Tibial nerve (tissue), 3 donors: ENCODE data around the gene CBL.

Experiments used
- POLR2A ChIP-seq, 2 donors: fragments of 450-650 bp; IDR thresholded peaks; one replicate each; pipeline ENCODE4 v1.6.1; 2017; ENCODE audit warnings: antibody characterized with exemption in 2 of 2, mild to moderate bottlenecking in 2 of 2, moderate library complexity in 2 of 2
- TF ChIP-seq, protein P1 (sequence below), 5 experiments: fragments of 200-600 bp in 3 of 5; fragments of 450-650 bp in 2 of 5; sonication (generic) in 3 of 5; IDR thresholded peaks; one replicate each; pipeline ENCODE4 v1.5.1; 2016 to 2019; ENCODE audit warnings: antibody characterized with exemption in 5 of 5, mild to moderate bottlenecking in 3 of 5, moderate library complexity in 2 of 5

DNA sequence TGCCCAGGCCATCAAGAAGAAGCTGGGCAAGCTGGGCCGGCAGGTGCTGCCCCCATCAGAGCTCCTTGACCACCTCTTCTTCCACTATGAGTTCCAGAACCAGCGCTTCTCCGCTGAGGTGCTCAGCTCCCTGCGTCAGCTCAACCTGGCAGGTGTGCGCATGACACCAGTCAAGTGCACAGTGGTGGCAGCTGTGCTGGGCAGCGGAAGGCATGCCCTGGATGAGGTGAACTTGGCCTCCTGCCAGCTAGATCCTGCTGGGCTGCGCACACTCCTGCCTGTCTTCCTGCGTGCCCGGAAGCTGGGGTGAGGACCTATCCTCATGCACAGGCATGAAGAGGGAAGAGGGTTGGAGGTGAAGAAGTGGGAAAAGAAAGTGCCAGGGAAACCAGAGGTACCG is 26.2 kb upstream of the CBL start:
- TF ChIP-seq, protein P1, sequence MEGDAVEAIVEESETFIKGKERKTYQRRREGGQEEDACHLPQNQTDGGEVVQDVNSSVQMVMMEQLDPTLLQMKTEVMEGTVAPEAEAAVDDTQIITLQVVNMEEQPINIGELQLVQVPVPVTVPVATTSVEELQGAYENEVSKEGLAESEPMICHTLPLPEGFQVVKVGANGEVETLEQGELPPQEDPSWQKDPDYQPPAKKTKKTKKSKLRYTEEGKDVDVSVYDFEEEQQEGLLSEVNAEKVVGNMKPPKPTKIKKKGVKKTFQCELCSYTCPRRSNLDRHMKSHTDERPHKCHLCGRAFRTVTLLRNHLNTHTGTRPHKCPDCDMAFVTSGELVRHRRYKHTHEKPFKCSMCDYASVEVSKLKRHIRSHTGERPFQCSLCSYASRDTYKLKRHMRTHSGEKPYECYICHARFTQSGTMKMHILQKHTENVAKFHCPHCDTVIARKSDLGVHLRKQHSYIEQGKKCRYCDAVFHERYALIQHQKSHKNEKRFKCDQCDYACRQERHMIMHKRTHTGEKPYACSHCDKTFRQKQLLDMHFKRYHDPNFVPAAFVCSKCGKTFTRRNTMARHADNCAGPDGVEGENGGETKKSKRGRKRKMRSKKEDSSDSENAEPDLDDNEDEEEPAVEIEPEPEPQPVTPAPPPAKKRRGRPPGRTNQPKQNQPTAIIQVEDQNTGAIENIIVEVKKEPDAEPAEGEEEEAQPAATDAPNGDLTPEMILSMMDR (IDR thresholded peaks at IDR 0.05): no peak
- no peak for TF ChIP-seq POLR2A (IDR thresholded peaks at IDR 0.05)
